AG04449 (cell line): ENCODE data around the gene SLCO2A1.

Experiments
- CTCF ChIA-PET: fragments of 350-600 bp; formaldehyde crosslinking; extraction: SDS; loops from one replicate; lab custom pipeline; 2021; ENCODE audit warnings: antibody characterized with exemption; lab: Yijun Ruan, JAX
- POLR2A ChIA-PET: fragments of 400-600, 350-600 bp; formaldehyde crosslinking; extraction: SDS; loops from one replicate; lab custom pipeline; 2020; ENCODE audit warnings: antibody characterized with exemption, inconsistent platforms; lab: Yijun Ruan, JAX
- DNase-seq: peaks from one replicate; pipeline ENCODE4 v3.0.0-alpha.2; 2010; ENCODE audit warnings: low read depth, low spot score
- H3K4me3 ChIP-seq: 2 replicates; pipeline ENCODE4 v1.5.1; 2011; ENCODE audit warnings: low read depth, mild to moderate bottlenecking, control low read depth, low read length
- CTCF ChIP-seq: IDR thresholded peaks from one replicate; pipeline ENCODE4 v1.5.1; 2011; ENCODE audit warnings: mild to moderate bottlenecking, moderate library complexity, low read length, control low read depth, inconsistent platforms; ENCODE audit not compliant: insufficient read depth; ENCODE audit errors: missing control alignments

SLCO2A1 gene

GRCh38 chr3:134064081-134064480 lies 34.4 kb upstream of the SLCO2A1 start:
- DNase-seq: no peak
- TF ChIP-seq CTCF: no peak
- CTCF ChIA-PET: interaction anchor here (1.1 to 2.2 kb wide), 2 partner anchors 22 to 134 kb away, joined by 3 to 8 read pairs; no protein-coding TSS in a partner anchor
- no peak overlapping the region for H3K4me3 ChIP-seq
- POLR2A ChIA-PET: no interaction called here

- DNase-seq: no peak
- no peak overlapping the region for H3K4me3 ChIP-seq
- ChIA-PET CTCF (interaction anchor here (1.7 to 2.7 kb wide), 3 partner anchors 20 to 133 kb away, joined by 7 to 13 read pairs (median 8); no protein-coding TSS in a partner anchor), POLR2A (no interaction called here)
- no peak for TF ChIP-seq CTCF
Observed at GRCh38 chr3:134061401-134061800, 31.7 kb upstream of the SLCO2A1 start.

GRCh38 chr3:134060561-134061385 lies 31.0 kb upstream of the SLCO2A1 start:
- POLR2A ChIA-PET: no interaction called here

GRCh38 chr3:134059671-134060560 lies 30.2 kb upstream of the SLCO2A1 start:
- DNase-seq: no peak
- ChIA-PET CTCF (interaction anchor here (0.7 to 2.7 kb wide), 9 partner anchors 9 to 241 kb away, joined by 3 to 13 read pairs (median 6); no protein-coding TSS in a partner anchor), POLR2A (interaction anchor here (1.1 kb wide), 1 partner anchor 242 kb away, joined by 3 read pairs; no protein-coding TSS in a partner anchor)
- TF ChIP-seq CTCF: no peak
- H3K4me3 ChIP-seq: no peak overlapping the region

More at GRCh38 chr3:134060561-134061385, 31.0 kb upstream of the SLCO2A1 start:
- CTCF ChIA-PET: interaction anchor here (1.0 to 2.7 kb wide), 7 partner anchors 10 to 242 kb away, joined by 3 to 13 read pairs (median 6); no protein-coding TSS in a partner anchor
- no peak overlapping the region for H3K4me3 ChIP-seq
- no peak for DNase-seq
- TF ChIP-seq CTCF: no peak

GRCh38 chr3:134059035-134059601 lies 29.4 kb upstream of the SLCO2A1 start:
- no peak overlapping the region for H3K4me3 ChIP-seq
- ChIA-PET POLR2A (interaction anchor here (1.1 kb wide), 1 partner anchor 242 kb away, joined by 3 read pairs; no protein-coding TSS in a partner anchor), CTCF (interaction anchor here (1.0 to 2.7 kb wide), 6 partner anchors 26 to 241 kb away, joined by 3 to 13 read pairs (median 5); no protein-coding TSS in a partner anchor)
- no peak for TF ChIP-seq CTCF
- DNase-seq: no peak
